CD14-positive monocyte (primary cell): Measurements from ENCODE around the gene CNTN3. TPM values are rescaled to one million over a fixed set of nuclear protein-coding genes. Genes with fewer than 3 reads are reported as not detected.

Source experiments
- DNase-seq, 3 donors: peaks; one replicate each; pipeline ENCODE4 v3.0.0-alpha.2; 2011 to 2022
- H2AFZ ChIP-seq: 2 replicates; pipeline ENCODE4 v1.6.0; 2012; ENCODE audit warnings: mild to moderate bottlenecking, low read depth, low read length, inconsistent platforms; ENCODE audit not compliant: insufficient read depth, poor library complexity, severe bottlenecking
- H3K27ac ChIP-seq, 2 donors: 1 replicate in 1 of 2; 2 replicates in 1 of 2; pipeline ENCODE4 v1.5.1; 2012 to 2013; ENCODE audit warnings: low read length in 2 of 2, control low read depth in 1 of 2, inconsistent platforms in 1 of 2, low read depth in 1 of 2, mild to moderate bottlenecking in 1 of 2
- H3K27me3 ChIP-seq, 2 donors: one replicate each; pipeline versions ENCODE4 v1.6.0 to v1.6.1; 2011 to 2013; ENCODE audit warnings: low read length in 2 of 2; ENCODE audit not compliant: control insufficient read depth in 2 of 2, insufficient read depth in 2 of 2
- H3K36me3 ChIP-seq, 2 donors: replicated peaks in 1 of 2; 1 replicate in 1 of 2; 2 replicates in 1 of 2; pipeline versions ENCODE4 v1.5.1 to v1.6.1; 2012 to 2013; ENCODE audit warnings: low read length in 2 of 2, control low read depth in 1 of 2, inconsistent platforms in 1 of 2, mild to moderate bottlenecking in 1 of 2; ENCODE audit not compliant: insufficient read depth in 2 of 2, control insufficient read depth in 1 of 2
- H3K4me1 ChIP-seq, 2 donors: 1 replicate in 1 of 2; 2 replicates in 1 of 2; pipeline versions ENCODE4 v1.5.1 to v1.6.1; 2012 to 2013; ENCODE audit warnings: low read length in 2 of 2, control low read depth in 1 of 2, inconsistent platforms in 1 of 2, mild to moderate bottlenecking in 1 of 2, moderate library complexity in 1 of 2; ENCODE audit not compliant: insufficient read depth in 2 of 2, control insufficient read depth in 1 of 2
- H3K4me2 ChIP-seq: replicated peaks from 2 replicates; pipeline ENCODE3; 2012; ENCODE audit warnings: low read length, moderate library complexity, mild to moderate bottlenecking; ENCODE audit not compliant: poor library complexity, severe bottlenecking; ENCODE audit errors: extremely low read depth
- H3K4me3 ChIP-seq, 3 experiments: fragments of 200-600 bp in 1 of 3; sonication (generic) in 1 of 3; replicated peaks in 1 of 3; 1 replicate in 2 of 3; 2 replicates in 1 of 3; pipeline ENCODE4 v1.5.1; 2011 to 2013; ENCODE audit warnings: low read length in 3 of 3, mild to moderate bottlenecking in 3 of 3, control low read depth in 2 of 3, low read depth in 2 of 3, inconsistent platforms in 1 of 3, moderate library complexity in 1 of 3
- H3K79me2 ChIP-seq: 2 replicates; pipeline ENCODE4 v1.6.0; 2012; ENCODE audit warnings: mild to moderate bottlenecking, control low read depth, inconsistent platforms, low read length, moderate library complexity; ENCODE audit not compliant: insufficient read depth
- H3K9ac ChIP-seq: 2 replicates; pipeline ENCODE4 v1.6.0; 2017; ENCODE audit warnings: low read length, mild to moderate bottlenecking; ENCODE audit not compliant: insufficient read depth, poor library complexity, severe bottlenecking
- H3K9me3 ChIP-seq, 2 donors: replicated peaks in 1 of 2; 1 replicate in 1 of 2; 2 replicates in 1 of 2; pipeline versions ENCODE4 v1.5.1 to v1.6.1; 2012 to 2013; ENCODE audit warnings: low read length in 2 of 2, control low read depth in 1 of 2; ENCODE audit not compliant: control insufficient read depth in 1 of 2, insufficient read depth in 1 of 2
- H4K20me1 ChIP-seq: 2 replicates; pipeline ENCODE4 v1.6.0; 2012; ENCODE audit warnings: mild to moderate bottlenecking, low read length, control low read depth, moderate library complexity; ENCODE audit not compliant: insufficient read depth
- H3K27ac Mint-ChIP-seq, 7 donors: one replicate each; pipeline ENCODE4 v1.8.0; 2020; ENCODE audit warnings: mild to moderate bottlenecking in 7 of 7, mixed read lengths in 7 of 7, moderate library complexity in 6 of 7, inconsistent platforms in 2 of 7
- H3K27me3 Mint-ChIP-seq, 3 donors: one replicate each; pipeline ENCODE4 v1.8.0; 2021 to 2022; ENCODE audit warnings: low read depth in 3 of 3, mild to moderate bottlenecking in 3 of 3, mixed read lengths in 3 of 3, moderate library complexity in 3 of 3, inconsistent platforms in 1 of 3
- H3K36me3 Mint-ChIP-seq, 2 donors: one replicate each; pipeline ENCODE4 v1.8.0; 2020; ENCODE audit warnings: mixed read lengths in 2 of 2, inconsistent platforms in 1 of 2, mild to moderate bottlenecking in 1 of 2
- H3K4me1 Mint-ChIP-seq: one replicate; pipeline ENCODE4 v1.8.0; 2020; ENCODE audit warnings: mild to moderate bottlenecking, mixed read lengths
- H3K4me3 Mint-ChIP-seq, 2 donors: one replicate each; pipeline ENCODE4 v1.8.0; 2020; ENCODE audit warnings: mild to moderate bottlenecking in 2 of 2, mixed read lengths in 2 of 2, moderate library complexity in 1 of 2
- H3K9me3 Mint-ChIP-seq, 7 donors: one replicate each; pipeline ENCODE4 v1.8.0; 2020 to 2022; ENCODE audit warnings: mixed read lengths in 7 of 7, mild to moderate bottlenecking in 6 of 7, moderate library complexity in 6 of 7, inconsistent platforms in 2 of 7
- WGBS: methylation state at CpG from one replicate; pipeline ENCODE4 v1.1.5; 2013; ENCODE audit warnings: missing lambda C conversion rate; ENCODE audit not compliant: insufficient coverage; 5-methylcytosine and 5-hydroxymethylcytosine counted together
- intact Hi-C, 2 donors: fragments of 100-400 bp; cut with micrococcal nuclease; formaldehyde crosslinking; loops; one replicate each; pipeline versions ENCODE4 v1.15.0 to v1.15.1; 2023
- polyA plus RNA-seq, 3 donors: library from polyadenylated mRNA; depleted of rRNA in 1 of 3; unstranded in 2 of 3; stranded (reverse) in 1 of 3; fragments of 300-500 nt in 2 of 3; fragments of >200 nt in 1 of 3; fragmentation: Illumina TruSeq in 2 of 3; gene quantifications; 1 replicate in 2 of 3; 2 replicates in 1 of 3; pipeline ENCODE4 v1.2.3, GENCODE V29; 2012 to 2021
- TF ChIP-seq, protein P1 (sequence below): fragments of 200-600 bp; IDR thresholded peaks from one replicate; pipeline ENCODE4 v1.8.0; 2022; ENCODE audit warnings: antibody characterized with exemption, mild to moderate bottlenecking

CNTN3 gene
- polyA plus RNA-seq, 3 donors = not detected

DNA sequence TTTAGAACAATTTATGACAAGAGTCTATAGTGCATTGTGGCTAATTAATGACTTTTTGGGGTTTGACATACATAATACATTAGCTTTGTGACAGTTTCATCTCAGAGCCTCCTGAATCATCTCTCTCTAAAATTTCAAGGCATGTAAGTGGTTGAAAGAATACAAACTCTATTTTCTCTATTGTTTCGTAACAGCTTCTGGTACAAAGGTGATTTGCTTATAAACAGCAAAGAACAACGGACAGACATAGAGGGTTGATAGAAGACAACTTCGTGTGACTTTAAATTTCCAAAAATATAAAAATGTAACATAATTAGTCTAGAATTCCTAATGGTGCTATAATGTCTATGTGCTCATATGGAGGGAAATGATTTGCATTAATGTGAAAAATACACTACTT lies 21.3 kb downstream of the CNTN3 start:
- H2AFZ ChIP-seq = no peak overlapping the region
- Mint-ChIP-seq H3K36me3 (no peaks in the 10 kb centered on the region), H3K9me3 (peaks cover 0 to 7% (median 2%) of the 10 kb centered on the region in 7 donors), H3K27me3 (no peaks in the 10 kb centered on the region), H3K4me1 (no peaks in the 10 kb centered on the region), H3K4me3 (no peak overlapping the region), H3K27ac (no peak overlapping the region)
- TF ChIP-seq, protein P1, sequence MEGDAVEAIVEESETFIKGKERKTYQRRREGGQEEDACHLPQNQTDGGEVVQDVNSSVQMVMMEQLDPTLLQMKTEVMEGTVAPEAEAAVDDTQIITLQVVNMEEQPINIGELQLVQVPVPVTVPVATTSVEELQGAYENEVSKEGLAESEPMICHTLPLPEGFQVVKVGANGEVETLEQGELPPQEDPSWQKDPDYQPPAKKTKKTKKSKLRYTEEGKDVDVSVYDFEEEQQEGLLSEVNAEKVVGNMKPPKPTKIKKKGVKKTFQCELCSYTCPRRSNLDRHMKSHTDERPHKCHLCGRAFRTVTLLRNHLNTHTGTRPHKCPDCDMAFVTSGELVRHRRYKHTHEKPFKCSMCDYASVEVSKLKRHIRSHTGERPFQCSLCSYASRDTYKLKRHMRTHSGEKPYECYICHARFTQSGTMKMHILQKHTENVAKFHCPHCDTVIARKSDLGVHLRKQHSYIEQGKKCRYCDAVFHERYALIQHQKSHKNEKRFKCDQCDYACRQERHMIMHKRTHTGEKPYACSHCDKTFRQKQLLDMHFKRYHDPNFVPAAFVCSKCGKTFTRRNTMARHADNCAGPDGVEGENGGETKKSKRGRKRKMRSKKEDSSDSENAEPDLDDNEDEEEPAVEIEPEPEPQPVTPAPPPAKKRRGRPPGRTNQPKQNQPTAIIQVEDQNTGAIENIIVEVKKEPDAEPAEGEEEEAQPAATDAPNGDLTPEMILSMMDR = no peak
- no CpG with 5 or more reads among the region's 3 CpGs for WGBS
- H3K4me3 ChIP-seq = no peak overlapping the region
- no peaks in the 10 kb centered on the region for H3K27me3 ChIP-seq
- no peaks in the 10 kb centered on the region for H3K36me3 ChIP-seq
- H3K4me2 ChIP-seq = no peak overlapping the region
- no peak overlapping the region for H3K9ac ChIP-seq
- H4K20me1 ChIP-seq = no peaks in the 10 kb centered on the region
- H3K9me3 ChIP-seq = no peaks in the 10 kb centered on the region
- no peaks in the 10 kb centered on the region for H3K79me2 ChIP-seq
- H3K4me1 ChIP-seq = no peaks in the 10 kb centered on the region
- H3K27ac ChIP-seq = no peak overlapping the region
- intact Hi-C loops = no loop called here
- DNase-seq = no peak

DNA sequence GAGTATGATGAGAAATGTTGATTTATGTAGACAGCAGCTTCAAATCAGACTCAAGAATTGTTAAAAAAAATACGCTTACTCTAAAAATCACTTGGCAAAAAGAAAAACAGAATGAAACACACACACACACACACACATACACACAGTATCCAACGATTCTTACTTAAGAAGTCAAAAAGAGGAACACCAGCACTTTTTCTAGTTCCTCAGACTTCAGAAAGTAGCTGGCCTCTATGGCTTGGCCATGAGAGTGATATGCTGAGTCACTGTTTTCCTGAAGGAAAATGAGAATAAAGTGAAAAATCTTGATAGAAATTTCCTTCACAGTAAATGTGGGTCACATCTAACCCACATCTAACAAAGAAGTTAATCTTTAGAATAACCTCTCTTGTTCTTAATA lies 22.1 kb downstream of the CNTN3 start:
- Histone ChIP-seq H2AFZ (no peak overlapping the region), H3K27me3 (no peaks in the 10 kb centered on the region), H4K20me1 (no peaks in the 10 kb centered on the region), H3K27ac (no peak overlapping the region), H3K4me2 (no peak overlapping the region), H3K79me2 (no peaks in the 10 kb centered on the region), H3K9ac (no peak overlapping the region), H3K36me3 (no peaks in the 10 kb centered on the region), H3K9me3 (no peaks in the 10 kb centered on the region), H3K4me1 (no peaks in the 10 kb centered on the region), H3K4me3 (no peak overlapping the region)
- no peaks in the 10 kb centered on the region for H3K4me1 Mint-ChIP-seq
- intact Hi-C loops = no loop called here
- no peak for DNase-seq
- H3K27ac Mint-ChIP-seq = no peak overlapping the region
- WGBS = no CpG with 5 or more reads among the region's 2 CpGs
- H3K36me3 Mint-ChIP-seq = no peaks in the 10 kb centered on the region
- no peaks in the 10 kb centered on the region for H3K27me3 Mint-ChIP-seq
- H3K4me3 Mint-ChIP-seq = no peak overlapping the region
- H3K9me3 Mint-ChIP-seq = peaks cover 0 to 5% (median 2%) of the 10 kb centered on the region in 7 donors
- TF ChIP-seq, protein P1 = no peak
